Transverse colon (tissue), 4 donors: Measurements from ENCODE around the gene ATRN.

ENCODE experiments used
- EP300 ChIP-seq: sonication (generic); formaldehyde crosslinking; IDR thresholded peaks from one replicate; pipeline ENCODE4 v1.6.1; 2017; ENCODE audit warnings: antibody characterized with exemption, low read depth
- POLR2AphosphoS5 ChIP-seq, 3 donors: sonication (generic); formaldehyde crosslinking; IDR thresholded peaks; one replicate each; pipeline ENCODE4 v1.6.1; 2016; ENCODE audit warnings: antibody characterized with exemption in 3 of 3
- TF ChIP-seq, protein P1 (sequence below), 5 experiments: fragments of 200-600 bp in 3 of 5; fragments of 450-650 bp in 2 of 5; sonication (generic) in 3 of 5; IDR thresholded peaks; 1 replicate in 2 of 5; 2 replicates in 3 of 5; pipeline ENCODE4 v1.5.1; 2016 to 2017; ENCODE audit warnings: antibody characterized with exemption in 5 of 5, inconsistent platforms in 3 of 5, mild to moderate bottlenecking in 2 of 5, moderate library complexity in 1 of 5

DNA sequence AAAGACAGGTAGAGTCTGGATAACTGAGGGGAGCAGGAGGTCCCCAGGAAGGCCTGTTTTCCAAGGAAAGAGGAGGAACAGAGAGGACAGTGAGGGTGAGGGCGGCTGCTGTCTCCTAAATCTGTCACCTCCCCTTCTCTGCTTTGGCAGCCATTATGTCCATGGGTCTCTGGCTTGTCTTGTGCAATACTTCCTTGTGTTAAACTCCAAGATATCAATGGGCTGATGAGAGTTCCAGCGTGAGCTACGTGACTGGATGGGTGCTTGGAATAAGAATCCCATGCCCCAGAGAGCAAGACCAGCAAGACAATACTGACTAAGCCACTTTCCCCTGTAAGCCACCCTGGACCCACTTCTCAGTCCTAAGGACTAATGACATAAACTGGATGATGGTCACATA lies 37.1 kb upstream of the ATRN start:
- TF ChIP-seq, protein P1, sequence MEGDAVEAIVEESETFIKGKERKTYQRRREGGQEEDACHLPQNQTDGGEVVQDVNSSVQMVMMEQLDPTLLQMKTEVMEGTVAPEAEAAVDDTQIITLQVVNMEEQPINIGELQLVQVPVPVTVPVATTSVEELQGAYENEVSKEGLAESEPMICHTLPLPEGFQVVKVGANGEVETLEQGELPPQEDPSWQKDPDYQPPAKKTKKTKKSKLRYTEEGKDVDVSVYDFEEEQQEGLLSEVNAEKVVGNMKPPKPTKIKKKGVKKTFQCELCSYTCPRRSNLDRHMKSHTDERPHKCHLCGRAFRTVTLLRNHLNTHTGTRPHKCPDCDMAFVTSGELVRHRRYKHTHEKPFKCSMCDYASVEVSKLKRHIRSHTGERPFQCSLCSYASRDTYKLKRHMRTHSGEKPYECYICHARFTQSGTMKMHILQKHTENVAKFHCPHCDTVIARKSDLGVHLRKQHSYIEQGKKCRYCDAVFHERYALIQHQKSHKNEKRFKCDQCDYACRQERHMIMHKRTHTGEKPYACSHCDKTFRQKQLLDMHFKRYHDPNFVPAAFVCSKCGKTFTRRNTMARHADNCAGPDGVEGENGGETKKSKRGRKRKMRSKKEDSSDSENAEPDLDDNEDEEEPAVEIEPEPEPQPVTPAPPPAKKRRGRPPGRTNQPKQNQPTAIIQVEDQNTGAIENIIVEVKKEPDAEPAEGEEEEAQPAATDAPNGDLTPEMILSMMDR (IDR thresholded peaks at IDR 0.05): no peak
- TF ChIP-seq EP300 (no peak), POLR2AphosphoS5 (IDR thresholded peaks at IDR 0.05) (no peak)
